ENCODE measurements around the gene MCU. TPM values are rescaled to one million over a fixed set of nuclear protein-coding genes. Genes with fewer than 3 reads are reported as not detected.

The MCU gene
- total and polyA plus RNA-seq, 2 donors (not counting 1 experiment from before 2014, with no cell fraction given): 11.7 to 21.1 TPM

DNA sequence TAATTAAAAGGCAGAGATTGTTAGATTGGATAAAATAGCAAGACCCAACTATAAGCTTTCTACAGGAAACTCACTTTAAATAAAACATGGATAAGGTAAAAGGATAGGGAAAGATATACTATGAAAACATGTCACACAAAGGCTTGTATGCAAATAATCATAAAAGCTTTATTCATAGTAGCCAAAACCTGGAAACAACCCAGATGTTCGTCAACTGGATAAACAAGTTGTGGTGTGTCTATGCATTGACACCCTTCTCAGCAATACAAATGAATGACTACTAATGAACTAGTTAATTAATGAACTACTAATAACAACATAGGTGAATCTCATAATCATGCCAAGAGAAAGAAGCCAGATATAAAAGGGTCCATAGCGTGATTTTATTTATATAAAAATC, 163.8 kb downstream of the MCU start:
- ChIA-PET POLR2A (interaction anchor here (0.7 kb wide), 1 partner anchor 136 kb away, joined by 7 read pairs; no protein-coding TSS in a partner anchor), CTCF (no interaction called here)
- intact Hi-C loops (cut with micrococcal nuclease): no loop called here
- TF ChIP-seq EZH2 (IDR thresholded peaks at IDR 0.05; ENCODE audit: borderline replicate concordance, insufficient read depth, low read depth, low read length, poor library complexity, severe bottlenecking): no peak
- TF ChIP-seq, protein P1, sequence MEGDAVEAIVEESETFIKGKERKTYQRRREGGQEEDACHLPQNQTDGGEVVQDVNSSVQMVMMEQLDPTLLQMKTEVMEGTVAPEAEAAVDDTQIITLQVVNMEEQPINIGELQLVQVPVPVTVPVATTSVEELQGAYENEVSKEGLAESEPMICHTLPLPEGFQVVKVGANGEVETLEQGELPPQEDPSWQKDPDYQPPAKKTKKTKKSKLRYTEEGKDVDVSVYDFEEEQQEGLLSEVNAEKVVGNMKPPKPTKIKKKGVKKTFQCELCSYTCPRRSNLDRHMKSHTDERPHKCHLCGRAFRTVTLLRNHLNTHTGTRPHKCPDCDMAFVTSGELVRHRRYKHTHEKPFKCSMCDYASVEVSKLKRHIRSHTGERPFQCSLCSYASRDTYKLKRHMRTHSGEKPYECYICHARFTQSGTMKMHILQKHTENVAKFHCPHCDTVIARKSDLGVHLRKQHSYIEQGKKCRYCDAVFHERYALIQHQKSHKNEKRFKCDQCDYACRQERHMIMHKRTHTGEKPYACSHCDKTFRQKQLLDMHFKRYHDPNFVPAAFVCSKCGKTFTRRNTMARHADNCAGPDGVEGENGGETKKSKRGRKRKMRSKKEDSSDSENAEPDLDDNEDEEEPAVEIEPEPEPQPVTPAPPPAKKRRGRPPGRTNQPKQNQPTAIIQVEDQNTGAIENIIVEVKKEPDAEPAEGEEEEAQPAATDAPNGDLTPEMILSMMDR (IDR thresholded peaks at IDR 0.05): no peak
- Histone ChIP-seq H2AFZ (ENCODE audit: insufficient read depth, low read depth, low read length, poor library complexity, severe bottlenecking) (no peak overlapping the region), H3K4me2 (replicated peaks; ENCODE audit: low read depth, low read length, poor library complexity, severe bottlenecking) (no peak overlapping the region), H3K9me3 (ENCODE audit: control extremely low read depth in 1 of 3, control insufficient read depth in 2 of 3, insufficient read depth in 1 of 3, low read length in 2 of 3) (peaks cover 0 to 3% (median 3%) of the 10 kb centered on the region in 3 donors), H3K27ac (ENCODE audit: low read length in 2 of 2) (no peak overlapping the region), H3K9ac (ENCODE audit: low read length) (no peak overlapping the region), H3K4me3 (ENCODE audit: control extremely low read depth in 1 of 5, extremely low read depth in 1 of 5, insufficient read depth in 1 of 5, low read depth in 2 of 5, low read length in 4 of 5) (no peak overlapping the region), H4K20me1 (ENCODE audit: control insufficient read depth, insufficient read depth, low read length, poor library complexity, severe bottlenecking) (no peaks in the 10 kb centered on the region), H3K27me3 (replicated peaks in 1 of 4; ENCODE audit: control extremely low read depth in 1 of 4, control insufficient read depth in 3 of 4, insufficient read depth in 4 of 4, low read length in 3 of 4) (no peaks in the 10 kb centered on the region), H3K4me1 (ENCODE audit: control insufficient read depth in 2 of 2, insufficient read depth in 2 of 2, low read length in 2 of 2) (no peaks in the 10 kb centered on the region), H3K79me2 (ENCODE audit: control insufficient read depth, insufficient read depth, low read length) (no peaks in the 10 kb centered on the region), H3K36me3 (replicated peaks in 1 of 2; ENCODE audit: control extremely low read depth in 1 of 2, control insufficient read depth in 1 of 2, extremely low read depth in 1 of 2, insufficient read depth in 2 of 2, low read length in 1 of 2) (peaks cover 0 to 2% of the 10 kb centered on the region in 2 experiments)
- ATAC-seq (ENCODE audit: low read depth): no peak
- Mint-ChIP-seq H3K27me3 (no peaks in the 10 kb centered on the region), H3K27ac (no peak overlapping the region), H3K9me3 (ENCODE audit: insufficient read depth) (no peaks in the 10 kb centered on the region), H3K4me3 (no peak overlapping the region), H3K4me1 (no peaks in the 10 kb centered on the region)
- no CpG with 5 or more reads among the region's 2 CpGs for WGBS (ENCODE audit: insufficient coverage)
- DNase-seq: no peak

DNA sequence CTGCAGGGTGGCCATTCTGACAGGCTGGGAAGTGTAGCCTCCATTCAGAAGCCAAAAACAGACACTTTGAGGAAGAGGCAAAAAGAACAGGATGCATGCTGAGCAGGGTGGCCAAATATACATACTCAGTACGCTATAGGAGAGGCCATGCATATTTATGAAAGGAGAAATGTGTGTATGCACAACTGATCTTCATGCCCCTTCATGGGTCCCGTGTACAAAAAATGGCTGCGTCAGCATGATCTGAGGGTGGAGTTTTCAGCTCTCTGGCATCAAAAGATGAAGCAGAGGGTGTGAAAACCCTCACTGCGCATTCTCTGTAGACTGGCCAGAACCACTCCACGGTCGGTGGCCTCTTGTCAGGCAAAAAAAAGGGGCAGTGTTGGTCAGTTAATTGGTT, 166.1 kb downstream of the MCU start:
- no peak overlapping the region for H3K27ac Mint-ChIP-seq
- TF ChIP-seq EZH2 (IDR thresholded peaks at IDR 0.05; ENCODE audit: borderline replicate concordance, insufficient read depth, low read depth, low read length, poor library complexity, severe bottlenecking): no peak
- TF ChIP-seq, protein P1 (IDR thresholded peaks at IDR 0.05): no peak
- no peaks in the 10 kb centered on the region for H3K9me3 ChIP-seq (ENCODE audit: control extremely low read depth in 1 of 3, control insufficient read depth in 2 of 3, insufficient read depth in 1 of 3, low read length in 2 of 3)
- no peaks in the 10 kb centered on the region for H3K9me3 Mint-ChIP-seq (ENCODE audit: insufficient read depth)
- H3K4me3 Mint-ChIP-seq: no peak overlapping the region
- DNase-seq (no peak), ATAC-seq (ENCODE audit: low read depth) (no peak)
- H3K4me2 ChIP-seq (replicated peaks; ENCODE audit: low read depth, low read length, poor library complexity, severe bottlenecking): no peak overlapping the region
- peaks cover 0 to 7% of the 10 kb centered on the region in 2 experiments for H3K36me3 ChIP-seq (replicated peaks in 1 of 2; ENCODE audit: control extremely low read depth in 1 of 2, control insufficient read depth in 1 of 2, extremely low read depth in 1 of 2, insufficient read depth in 2 of 2, low read length in 1 of 2)
- H3K79me2 ChIP-seq (ENCODE audit: control insufficient read depth, insufficient read depth, low read length): no peaks in the 10 kb centered on the region
- no peak overlapping the region for H3K27ac ChIP-seq (ENCODE audit: low read length in 2 of 2)
- CTCF ChIA-PET: interaction anchor here (1.5 kb wide), 1 partner anchor 18 kb away, joined by 4 read pairs; no protein-coding TSS in a partner anchor
- H3K9ac ChIP-seq (ENCODE audit: low read length): no peak overlapping the region
- no peaks in the 10 kb centered on the region for H3K4me1 Mint-ChIP-seq
- intact Hi-C loops (cut with micrococcal nuclease): no loop called here
- POLR2A ChIA-PET: no interaction called here
- no peak overlapping the region for H3K4me3 ChIP-seq (ENCODE audit: control extremely low read depth in 1 of 5, extremely low read depth in 1 of 5, insufficient read depth in 1 of 5, low read depth in 2 of 5, low read length in 4 of 5)
- H3K27me3 Mint-ChIP-seq: no peaks in the 10 kb centered on the region
- H4K20me1 ChIP-seq (ENCODE audit: control insufficient read depth, insufficient read depth, low read length, poor library complexity, severe bottlenecking): no peaks in the 10 kb centered on the region
- no peaks in the 10 kb centered on the region for H3K27me3 ChIP-seq (replicated peaks in 1 of 4; ENCODE audit: control extremely low read depth in 1 of 4, control insufficient read depth in 3 of 4, insufficient read depth in 4 of 4, low read length in 3 of 4)
- H3K4me1 ChIP-seq (ENCODE audit: control insufficient read depth in 2 of 2, insufficient read depth in 2 of 2, low read length in 2 of 2): no peaks in the 10 kb centered on the region
- no peak overlapping the region for H2AFZ ChIP-seq (ENCODE audit: insufficient read depth, low read depth, low read length, poor library complexity, severe bottlenecking)
- 97% methylated on average over 6 of the region's 6 CpGs for WGBS (ENCODE audit: insufficient coverage)

Data from B cell (primary cell).